Activated CD4-positive, CD25-positive, alpha-beta regulatory T cell (primary cell): ENCODE measurements around the gene IFIH1.

Experiments used
- DNase-seq, 4 experiments: peaks; one replicate each; lab custom pipeline; 2025; lab: John Stamatoyannopoulos, UW

IFIH1 gene

GRCh38 chr2:162257425-162257824 is 61.1 kb downstream of the IFIH1 start:
- DNase-seq = no peak

DNA sequence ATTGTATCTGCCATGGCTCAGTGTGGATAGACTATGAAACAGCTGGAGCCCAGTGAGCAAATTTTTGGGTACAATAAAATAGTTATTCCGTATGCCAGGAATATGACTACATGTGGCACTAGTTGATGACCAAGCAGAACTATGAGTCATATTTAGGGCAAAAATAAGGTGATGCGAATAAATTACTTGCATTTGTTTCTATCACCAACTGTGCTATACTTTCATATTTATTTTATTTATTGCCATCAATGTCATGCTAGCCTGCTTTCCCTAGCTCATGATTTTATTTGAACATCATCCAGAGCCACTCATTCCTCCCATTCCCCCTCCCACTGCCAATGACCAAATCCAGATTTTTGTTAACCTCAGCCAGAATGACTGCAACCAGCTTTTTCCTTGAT is 61.9 kb downstream of the IFIH1 start:
- no peak for DNase-seq

DNA sequence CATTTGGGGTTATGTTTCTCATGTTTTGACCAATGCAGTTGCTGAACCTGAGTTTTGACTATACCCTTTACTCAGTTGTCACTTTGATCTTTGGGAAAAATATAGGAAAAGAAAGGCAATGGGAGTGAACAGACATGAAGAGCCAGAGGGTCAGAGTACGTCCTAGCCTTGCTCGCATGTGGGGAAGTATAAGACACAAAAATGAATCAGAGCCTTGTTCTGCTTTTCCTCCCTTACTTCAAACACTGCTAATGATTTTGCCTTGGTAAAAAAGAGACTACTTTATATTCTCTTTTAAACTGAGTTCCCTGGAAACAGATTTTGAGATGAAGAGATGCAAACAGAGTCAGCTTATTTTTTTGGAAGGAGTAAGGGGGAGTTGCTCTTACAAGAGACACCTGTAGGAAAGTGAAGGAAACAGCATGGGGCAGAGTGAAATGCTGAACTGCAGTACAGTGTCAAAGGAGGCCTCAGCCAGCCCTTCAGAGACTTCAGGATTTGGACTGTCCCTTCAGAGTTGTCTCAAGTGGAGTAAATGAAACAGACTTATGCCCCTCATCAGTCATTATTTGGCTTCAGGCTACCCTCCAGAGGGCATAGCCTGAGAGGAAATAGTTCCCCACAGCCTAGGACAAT is 64.1 kb downstream of the IFIH1 start:
- no peak for DNase-seq

GRCh38 chr2:162253435-162253834 is 65.0 kb downstream of the IFIH1 start:
- DNase-seq = no peak

GRCh38 chr2:162252153-162252552 is 66.3 kb downstream of the IFIH1 start:
- no peak for DNase-seq

- no peak for DNase-seq
Observed at GRCh38 chr2:162245781-162246180, 72.7 kb downstream of the IFIH1 start.

GRCh38 chr2:162245061-162245460 is 73.4 kb downstream of the IFIH1 start:
- no peak for DNase-seq

DNA sequence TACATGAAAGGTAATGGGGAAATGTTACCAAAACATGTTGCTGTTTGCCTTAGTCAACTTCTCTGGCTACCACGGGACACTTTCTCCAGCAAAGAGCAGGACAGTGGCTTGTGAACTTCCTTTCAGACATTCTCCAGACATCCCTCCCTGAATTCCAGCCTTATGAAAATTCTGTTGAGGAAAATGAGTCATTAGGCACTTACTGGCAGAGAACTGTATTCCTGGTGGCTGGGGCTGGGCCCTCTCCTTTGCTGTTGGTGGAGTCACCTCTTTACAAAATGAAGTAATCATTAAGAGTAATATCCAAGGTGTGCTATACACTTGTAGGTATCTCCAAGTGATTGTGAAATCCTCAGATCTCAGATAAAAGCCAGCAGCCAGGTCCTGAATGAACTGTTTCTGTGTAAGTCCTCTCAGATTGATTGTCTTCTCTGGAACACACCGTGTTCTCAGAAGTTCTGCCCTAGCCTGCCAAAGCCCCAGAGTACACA is 73.9 kb downstream of the IFIH1 start:
- DNase-seq = no peak

DNA sequence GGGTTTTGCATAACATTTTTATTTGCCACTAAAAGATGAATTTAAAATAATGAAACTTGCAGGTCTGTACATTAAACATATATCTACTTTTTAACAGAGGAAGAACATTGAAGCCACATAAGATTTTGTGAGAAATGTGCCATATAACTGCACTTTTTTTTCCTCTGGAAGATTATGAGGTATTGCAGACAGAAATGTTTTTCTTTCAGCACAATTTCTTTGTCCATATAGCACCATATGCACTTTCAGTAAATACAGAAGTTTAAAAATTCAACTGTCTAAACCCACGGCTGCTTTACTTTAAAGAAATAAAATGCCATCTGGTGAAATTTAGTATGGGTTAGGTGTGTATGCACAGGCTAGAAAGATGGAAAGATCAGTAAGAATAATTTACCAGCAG is 74.8 kb downstream of the IFIH1 start:
- DNase-seq = no peak

GRCh38 chr2:162243294-162243693 is 75.2 kb downstream of the IFIH1 start, which contains the start of gene FAP:
Gene FAP (minus strand): TSS chr2:162243445. CDS start chr2:162243327, 118 bp downstream.
- DNase-seq = no peak

GRCh38 chr2:162242586-162243280 is 75.8 kb downstream of the IFIH1 start:
- no peak for DNase-seq

DNA sequence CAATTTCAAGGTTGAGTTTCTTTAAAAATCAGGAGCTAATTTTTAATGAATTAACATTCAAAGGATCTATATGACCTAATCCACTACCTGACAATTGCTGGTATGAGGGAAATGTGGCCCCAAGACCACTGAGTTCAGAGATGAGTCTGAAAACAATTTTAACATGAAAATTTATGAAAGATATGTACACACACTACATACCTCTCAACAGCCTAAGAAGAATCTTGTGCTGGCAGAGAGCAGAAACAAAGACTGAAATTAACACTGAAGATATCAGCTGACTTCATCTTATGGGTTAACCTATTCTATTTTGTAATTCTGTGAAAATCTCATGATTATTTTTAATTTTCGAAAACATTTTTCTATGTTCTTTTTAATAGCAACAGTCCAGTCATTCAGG is 76.9 kb downstream of the IFIH1 start:
- DNase-seq = no peak

- no peak for DNase-seq
Observed at GRCh38 chr2:162234620-162235462, 83.6 kb downstream of the IFIH1 start.

GRCh38 chr2:162233197-162233596 is 85.3 kb downstream of the IFIH1 start:
- no peak for DNase-seq

GRCh38 chr2:162232671-162233070 is 85.8 kb downstream of the IFIH1 start:
- DNase-seq = no peak

DNA sequence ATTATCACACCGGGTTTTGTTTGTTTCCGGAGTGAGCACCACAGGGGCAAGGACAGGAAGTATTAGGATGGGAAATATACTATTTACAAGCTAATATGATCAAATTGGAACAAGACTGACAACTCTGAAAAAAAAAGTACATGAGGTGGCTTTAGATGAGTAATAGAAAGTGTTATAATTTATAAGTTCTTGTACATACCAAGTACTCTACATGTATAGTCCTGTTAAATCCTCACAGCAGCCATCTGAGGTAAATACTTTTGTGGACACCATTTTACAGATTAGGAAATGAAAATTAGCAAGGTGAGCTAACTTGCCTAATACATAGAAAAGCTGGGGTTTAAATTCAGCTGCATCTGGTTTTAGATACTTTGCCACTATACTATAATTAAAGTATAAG is 86.5 kb downstream of the IFIH1 start:
- no peak for DNase-seq

DNA sequence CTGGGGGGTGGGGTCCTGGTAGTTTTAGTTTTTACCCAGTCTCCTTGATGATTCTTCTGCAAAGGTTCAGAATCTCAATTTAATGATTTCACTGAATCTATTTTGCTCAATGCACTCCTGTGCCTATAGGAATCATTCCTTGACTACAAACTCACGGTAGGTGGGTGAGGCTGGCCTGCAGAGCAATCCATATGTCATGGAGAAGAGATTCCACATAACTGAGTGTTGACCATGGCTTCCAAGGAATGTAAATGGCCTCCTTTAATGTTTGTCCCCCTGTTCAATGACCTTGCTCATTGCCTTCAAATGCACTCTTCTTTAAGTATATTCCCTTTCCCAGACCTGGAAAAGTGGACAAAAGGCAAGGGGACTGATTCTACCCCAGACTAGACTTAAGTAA is 87.7 kb downstream of the IFIH1 start:
- no peak for DNase-seq

- no peak for DNase-seq
Observed at GRCh38 chr2:162226836-162227235, 91.6 kb downstream of the IFIH1 start.

DNA sequence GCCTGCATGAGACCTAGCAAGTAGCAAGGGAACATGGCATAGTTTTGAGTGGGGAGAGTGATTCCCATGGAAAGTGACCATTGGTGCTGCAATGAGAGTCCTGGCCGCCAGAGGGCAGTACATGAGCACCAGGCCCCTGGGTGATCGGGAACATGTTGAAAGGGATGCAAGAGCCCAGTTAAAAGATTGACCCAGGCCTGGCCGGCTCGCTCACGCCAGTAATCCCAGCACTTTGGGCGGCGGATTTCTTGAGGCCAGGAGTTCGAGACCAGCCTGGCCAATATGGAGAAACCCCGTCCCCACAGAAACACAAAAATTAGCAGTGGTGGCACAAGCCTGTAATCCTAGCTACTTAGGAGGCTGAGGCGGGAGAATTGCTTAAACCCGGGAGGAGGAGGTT is 97.4 kb downstream of the IFIH1 start:
- peak; percentile 5 to 36 (median 20) for DNase-seq

- no peak for DNase-seq
Observed at GRCh38 chr2:162220368-162220767, 98.1 kb downstream of the IFIH1 start.

DNA sequence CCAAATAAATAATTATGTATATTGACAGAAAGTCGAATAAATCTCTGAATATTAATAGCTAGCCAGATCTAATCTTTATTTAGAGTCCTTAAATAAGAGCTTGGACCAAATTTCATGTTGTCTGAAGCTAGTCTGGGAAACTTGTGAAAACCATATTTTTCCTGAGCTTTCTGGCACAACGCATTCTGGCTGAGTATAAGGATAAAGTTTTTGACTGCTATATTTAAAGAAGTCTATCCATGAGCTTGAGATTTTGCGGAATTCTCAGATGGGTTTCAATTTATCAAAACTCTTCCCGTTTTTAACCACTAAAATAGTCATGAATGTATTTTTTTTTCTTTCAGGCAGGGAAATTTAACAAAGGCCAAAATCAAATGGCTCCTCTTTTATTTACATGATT is 99.1 kb downstream of the IFIH1 start:
- DNase-seq = no peak

- DNase-seq = no peak
Observed at GRCh38 chr2:162217598-162217997, 100.9 kb downstream of the IFIH1 start.
